Measurements from ENCODE around the gene KIF4A.

KIF4A gene

GRCh38 chrX:70423936-70424675 lies 134.2 kb downstream of the KIF4A start:
- no CpG with 5 or more reads among the region's 10 CpGs for WGBS (ENCODE audit: insufficient coverage, insufficient read length)
- peak overlapping the region; percentile 17; the same call in 1 of the 2 replicates for H3K4me3 ChIP-seq (ENCODE audit: low read length)
- no peaks in the 10 kb centered on the region for H3K9me3 ChIP-seq (ENCODE audit: control insufficient read depth, insufficient read depth, low read length)
- H3K4me1 ChIP-seq (ENCODE audit: control insufficient read depth, insufficient read depth, low read length) = peaks cover 4% of the 10 kb centered on the region; the same call in 1 of the 2 replicates
- no peak overlapping the region for H3K27ac ChIP-seq (ENCODE audit: low read length)
- DNase-seq (ENCODE audit: low read depth, low spot score) = no peak
- no peaks in the 10 kb centered on the region for H3K27me3 ChIP-seq (ENCODE audit: control insufficient read depth, insufficient read depth, low read length)
- H3K36me3 ChIP-seq (ENCODE audit: control insufficient read depth, insufficient read depth, low read length) = peaks cover 8% of the 10 kb centered on the region; the same call in 1 of the 2 replicates

GRCh38 chrX:70424801-70425200 lies 134.9 kb downstream of the KIF4A start:
- Histone ChIP-seq H3K27ac (ENCODE audit: low read length) (no peak overlapping the region), H3K36me3 (ENCODE audit: control insufficient read depth, insufficient read depth, low read length) (peaks cover 8% of the 10 kb centered on the region; the same call in 1 of the 2 replicates), H3K9me3 (ENCODE audit: control insufficient read depth, insufficient read depth, low read length) (no peaks in the 10 kb centered on the region), H3K4me3 (ENCODE audit: low read length) (no peak overlapping the region), H3K27me3 (ENCODE audit: control insufficient read depth, insufficient read depth, low read length) (no peaks in the 10 kb centered on the region), H3K4me1 (ENCODE audit: control insufficient read depth, insufficient read depth, low read length) (peaks cover 4% of the 10 kb centered on the region; the same call in 1 of the 2 replicates)
- no peak for DNase-seq (ENCODE audit: low read depth, low spot score)
- no CpG with 5 or more reads among the region's 10 CpGs for WGBS (ENCODE audit: insufficient coverage, insufficient read length)

- no peak for DNase-seq (ENCODE audit: low read depth, low spot score)
- no peak overlapping the region for H3K27ac ChIP-seq (ENCODE audit: low read length)
- no peak overlapping the region for H3K4me3 ChIP-seq (ENCODE audit: low read length)
- no peaks in the 10 kb centered on the region for H3K27me3 ChIP-seq (ENCODE audit: control insufficient read depth, insufficient read depth, low read length)
- peaks cover 11% of the 10 kb centered on the region; the same call in 1 of the 2 replicates for H3K36me3 ChIP-seq (ENCODE audit: control insufficient read depth, insufficient read depth, low read length)
- no CpG with 5 or more reads among the region's 15 CpGs for WGBS (ENCODE audit: insufficient coverage, insufficient read length)
- H3K9me3 ChIP-seq (ENCODE audit: control insufficient read depth, insufficient read depth, low read length) = no peaks in the 10 kb centered on the region
- H3K4me1 ChIP-seq (ENCODE audit: control insufficient read depth, insufficient read depth, low read length) = peaks cover 2% of the 10 kb centered on the region; the same call in 1 of the 2 replicates
Observed at GRCh38 chrX:70426286-70427278, 136.7 kb downstream of the KIF4A start.

GRCh38 chrX:70427365-70427764 lies 137.5 kb downstream of the KIF4A start:
- Histone ChIP-seq H3K9me3 (ENCODE audit: control insufficient read depth, insufficient read depth, low read length) (no peaks in the 10 kb centered on the region), H3K4me3 (ENCODE audit: low read length) (no peak overlapping the region), H3K27me3 (ENCODE audit: control insufficient read depth, insufficient read depth, low read length) (no peaks in the 10 kb centered on the region), H3K27ac (ENCODE audit: low read length) (no peak overlapping the region), H3K36me3 (ENCODE audit: control insufficient read depth, insufficient read depth, low read length) (peaks cover 11% of the 10 kb centered on the region; the same call in 1 of the 2 replicates), H3K4me1 (ENCODE audit: control insufficient read depth, insufficient read depth, low read length) (no peaks in the 10 kb centered on the region)
- WGBS (ENCODE audit: insufficient coverage, insufficient read length) = no CpG with 5 or more reads among the region's 2 CpGs
- DNase-seq (ENCODE audit: low read depth, low spot score) = no peak

GRCh38 chrX:70429759-70430158 lies 139.9 kb downstream of the KIF4A start:
- H3K36me3 ChIP-seq (ENCODE audit: control insufficient read depth, insufficient read depth, low read length) = peaks cover 11% of the 10 kb centered on the region; the same call in 1 of the 2 replicates
- H3K4me1 ChIP-seq (ENCODE audit: control insufficient read depth, insufficient read depth, low read length) = no peaks in the 10 kb centered on the region
- no CpG with 5 or more reads among the region's 6 CpGs for WGBS (ENCODE audit: insufficient coverage, insufficient read length)
- H3K9me3 ChIP-seq (ENCODE audit: control insufficient read depth, insufficient read depth, low read length) = no peaks in the 10 kb centered on the region
- no peak overlapping the region for H3K4me3 ChIP-seq (ENCODE audit: low read length)
- no peak overlapping the region for H3K27ac ChIP-seq (ENCODE audit: low read length)
- no peak for DNase-seq (ENCODE audit: low read depth, low spot score)
- H3K27me3 ChIP-seq (ENCODE audit: control insufficient read depth, insufficient read depth, low read length) = no peaks in the 10 kb centered on the region

GRCh38 chrX:70432936-70433847 lies 143.3 kb downstream of the KIF4A start:
- Histone ChIP-seq H3K4me1 (ENCODE audit: control insufficient read depth, insufficient read depth, low read length) (peaks cover 2% of the 10 kb centered on the region; the same call in 1 of the 2 replicates), H3K4me3 (ENCODE audit: low read length) (no peak overlapping the region; the same call in 1 of the 2 replicates), H3K36me3 (ENCODE audit: control insufficient read depth, insufficient read depth, low read length) (peaks cover 3% of the 10 kb centered on the region; the same call in 1 of the 2 replicates), H3K27me3 (ENCODE audit: control insufficient read depth, insufficient read depth, low read length) (no peaks in the 10 kb centered on the region), H3K27ac (ENCODE audit: low read length) (no peak overlapping the region), H3K9me3 (ENCODE audit: control insufficient read depth, insufficient read depth, low read length) (no peaks in the 10 kb centered on the region)
- no CpG with 5 or more reads among the region's 15 CpGs for WGBS (ENCODE audit: insufficient coverage, insufficient read length)
- DNase-seq (ENCODE audit: low read depth, low spot score) = no peak

- Histone ChIP-seq H3K4me3 (ENCODE audit: low read length) (peak overlapping the region; percentile 72; the same call in 1 of the 2 replicates), H3K36me3 (ENCODE audit: control insufficient read depth, insufficient read depth, low read length) (peaks cover 3% of the 10 kb centered on the region; the same call in 1 of the 2 replicates), H3K4me1 (ENCODE audit: control insufficient read depth, insufficient read depth, low read length) (peaks cover 2% of the 10 kb centered on the region; the same call in 1 of the 2 replicates), H3K27me3 (ENCODE audit: control insufficient read depth, insufficient read depth, low read length) (no peaks in the 10 kb centered on the region), H3K27ac (ENCODE audit: low read length) (no peak overlapping the region), H3K9me3 (ENCODE audit: control insufficient read depth, insufficient read depth, low read length) (no peaks in the 10 kb centered on the region)
- DNase-seq (ENCODE audit: low read depth, low spot score) = no peak
- WGBS (ENCODE audit: insufficient coverage, insufficient read length) = no CpG with 5 or more reads among the region's 37 CpGs
Observed at GRCh38 chrX:70433848-70434351, 144.0 kb downstream of the KIF4A start.

- Histone ChIP-seq H3K27ac (ENCODE audit: low read length) (no peak overlapping the region), H3K9me3 (ENCODE audit: control insufficient read depth, insufficient read depth, low read length) (no peaks in the 10 kb centered on the region), H3K4me3 (ENCODE audit: low read length) (peak overlapping the region; percentile 84; the same call in 1 of the 2 replicates), H3K36me3 (ENCODE audit: control insufficient read depth, insufficient read depth, low read length) (peaks cover 3% of the 10 kb centered on the region; the same call in 1 of the 2 replicates), H3K4me1 (ENCODE audit: control insufficient read depth, insufficient read depth, low read length) (peaks cover 2% of the 10 kb centered on the region; the same call in 1 of the 2 replicates), H3K27me3 (ENCODE audit: control insufficient read depth, insufficient read depth, low read length) (no peaks in the 10 kb centered on the region)
- no peak for DNase-seq (ENCODE audit: low read depth, low spot score)
- no CpG with 5 or more reads among the region's 45 CpGs for WGBS (ENCODE audit: insufficient coverage, insufficient read length)
Observed at GRCh38 chrX:70434352-70434866, 144.5 kb downstream of the KIF4A start.

GRCh38 chrX:70434914-70435586 lies 145.1 kb downstream of the KIF4A start:
- Histone ChIP-seq H3K4me3 (ENCODE audit: low read length) (peak overlapping the region; percentile 84; the same call in 1 of the 2 replicates), H3K4me1 (ENCODE audit: control insufficient read depth, insufficient read depth, low read length) (peaks cover 2% of the 10 kb centered on the region; the same call in 1 of the 2 replicates), H3K27ac (ENCODE audit: low read length) (no peak overlapping the region), H3K36me3 (ENCODE audit: control insufficient read depth, insufficient read depth, low read length) (peaks cover 3% of the 10 kb centered on the region; the same call in 1 of the 2 replicates), H3K9me3 (ENCODE audit: control insufficient read depth, insufficient read depth, low read length) (no peaks in the 10 kb centered on the region), H3K27me3 (ENCODE audit: control insufficient read depth, insufficient read depth, low read length) (no peaks in the 10 kb centered on the region)
- no peak for DNase-seq (ENCODE audit: low read depth, low spot score)
- no CpG with 5 or more reads among the region's 17 CpGs for WGBS (ENCODE audit: insufficient coverage, insufficient read length)

Measured in iPS DF 6.9 (cell line).